Measurements from ENCODE around the gene PSMG1.
A peak's percentile ranks its signal among the peaks of the same experiment; 100 is the strongest.

PSMG1 gene

GRCh38 chr21:39218082-39218409 is 34.8 kb upstream of the PSMG1 start:
- no peak for DNase-seq (ENCODE audit: low read depth)
- no peak overlapping the region for H3K4me3 ChIP-seq (ENCODE audit: low read depth, low read length)
- TF ChIP-seq CTCF (IDR thresholded peaks at IDR 0.05; ENCODE audit: insufficient read depth, low read depth, low read length, missing control alignments): no peak

- no peak for TF ChIP-seq CTCF (IDR thresholded peaks at IDR 0.05; ENCODE audit: insufficient read depth, low read depth, low read length, missing control alignments)
- DNase-seq (ENCODE audit: low read depth): no peak
- no peak overlapping the region for H3K4me3 ChIP-seq (ENCODE audit: low read depth, low read length)
Observed at GRCh38 chr21:39217356-39218081, 34.3 kb upstream of the PSMG1 start.

DNA sequence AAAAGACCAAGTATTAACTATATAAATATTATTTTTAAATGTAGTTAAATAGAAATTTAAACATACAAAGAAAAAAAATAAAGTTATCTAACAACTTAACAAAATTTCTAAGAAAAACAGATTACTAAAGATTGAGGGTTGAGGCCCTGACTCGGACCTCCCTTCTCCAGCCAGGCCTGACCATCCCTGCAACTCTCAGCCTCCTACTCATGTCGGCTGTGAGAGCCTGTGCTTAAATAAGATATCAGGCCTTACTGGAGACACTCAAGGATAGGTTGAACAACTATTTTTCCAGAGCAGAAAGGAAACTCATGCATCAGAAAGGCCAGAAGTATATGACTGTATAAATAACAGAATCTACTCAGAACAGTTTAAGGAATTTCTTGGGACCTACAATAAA is 33.0 kb upstream of the PSMG1 start:
- TF ChIP-seq CTCF (IDR thresholded peaks at IDR 0.05; ENCODE audit: insufficient read depth, low read depth, low read length, missing control alignments): no peak
- no peak for DNase-seq (ENCODE audit: low read depth)
- no peak overlapping the region for H3K4me3 ChIP-seq (ENCODE audit: low read depth, low read length)

GRCh38 chr21:39215078-39215477 is 31.8 kb upstream of the PSMG1 start:
- DNase-seq (ENCODE audit: low read depth): no peak
- no peak overlapping the region for H3K4me3 ChIP-seq (ENCODE audit: low read depth, low read length)
- TF ChIP-seq CTCF (IDR thresholded peaks at IDR 0.05; ENCODE audit: insufficient read depth, low read depth, low read length, missing control alignments): no peak

GRCh38 chr21:39209334-39209688 is 26.1 kb upstream of the PSMG1 start:
- DNase-seq (ENCODE audit: low read depth): no peak
- TF ChIP-seq CTCF (IDR thresholded peaks at IDR 0.05; ENCODE audit: insufficient read depth, low read depth, low read length, missing control alignments): no peak
- no peak overlapping the region for H3K4me3 ChIP-seq (ENCODE audit: low read depth, low read length)

DNA sequence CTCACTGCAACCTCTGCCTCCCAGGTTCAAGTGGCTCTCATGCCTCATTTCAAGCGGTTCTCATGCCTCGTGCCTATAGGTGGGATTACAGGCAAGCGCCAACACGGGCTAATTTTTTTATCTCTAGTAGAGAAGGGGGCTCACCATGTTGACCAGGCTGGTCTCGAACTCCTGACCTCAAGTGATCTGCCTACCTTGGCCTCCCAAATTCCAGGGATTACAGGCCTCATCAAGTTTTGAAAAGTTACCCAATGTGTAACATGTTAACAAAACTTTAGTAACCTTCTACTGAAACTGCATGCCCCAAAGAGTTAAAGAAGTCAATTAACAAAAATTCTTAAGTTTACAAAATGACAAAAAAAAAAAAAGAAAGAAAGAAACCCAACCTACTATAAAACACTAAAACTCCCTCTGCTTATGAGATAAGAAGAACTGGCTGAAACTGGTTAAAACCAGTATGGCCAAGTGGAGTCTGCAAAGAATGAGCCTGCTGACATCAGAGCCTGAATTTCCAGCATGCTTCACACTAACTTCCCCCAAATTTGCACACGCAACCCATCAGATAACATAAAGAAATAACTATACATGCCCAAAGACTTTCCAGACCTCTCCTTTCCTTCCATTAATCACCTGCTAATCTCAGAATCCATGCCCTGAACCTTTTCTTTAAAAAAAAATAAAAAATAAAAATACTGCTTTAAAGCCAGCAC is 25.5 kb upstream of the PSMG1 start:
- no peak for TF ChIP-seq CTCF (IDR thresholded peaks at IDR 0.05; ENCODE audit: insufficient read depth, low read depth, low read length, missing control alignments)
- DNase-seq (ENCODE audit: low read depth): no peak
- no peak overlapping the region for H3K4me3 ChIP-seq (ENCODE audit: low read depth, low read length)

GRCh38 chr21:39204134-39204533 is 20.9 kb upstream of the PSMG1 start:
- H3K4me3 ChIP-seq (ENCODE audit: low read depth, low read length): no peak overlapping the region
- peak; percentile 9 for TF ChIP-seq CTCF (IDR thresholded peaks at IDR 0.05; ENCODE audit: insufficient read depth, low read depth, low read length, missing control alignments)

More at GRCh38 chr21:39204134-39204533, 20.9 kb upstream of the PSMG1 start:
- DNase-seq (ENCODE audit: low read depth): no peak
